ENCODE data around the gene RDH13. TPM values are rescaled to one million over a fixed set of nuclear protein-coding genes. Genes with fewer than 3 reads are reported as not detected.
"Not testable (repeated sequence)": the region's sequence is repeated elsewhere in the genome, so short reads cannot be mapped to it uniquely, and the experiment has no call there.

Gene RDH13
- polyA plus RNA-seq, 1 donor, result 22.0 TPM

- DNase-seq, result no peak
These were observed 15.8 kb downstream of the RDH13 start for GRCh38 chr19:55046975-55047622.

GRCh38 chr19:55044771-55045716 is 17.9 kb downstream of the RDH13 start:
- no peak for DNase-seq

DNA sequence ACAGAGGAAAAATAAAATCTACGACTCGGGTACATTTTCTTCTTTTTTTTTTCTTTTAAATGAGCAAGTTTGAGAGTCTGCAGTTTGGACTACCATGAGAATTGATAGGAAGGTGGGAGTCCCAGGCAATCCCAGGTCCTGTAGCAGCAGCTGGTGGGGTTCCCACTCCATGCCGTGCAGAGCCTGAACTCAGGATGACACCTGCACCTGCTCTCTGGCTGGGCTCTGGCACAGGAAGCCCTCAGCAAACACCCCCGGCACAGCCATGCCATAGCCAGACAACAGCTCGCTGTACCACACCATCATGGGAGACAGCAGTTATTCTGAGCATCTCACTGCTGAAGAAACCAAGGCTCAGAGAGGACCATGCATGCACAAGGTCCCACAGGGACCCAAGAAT is 18.7 kb downstream of the RDH13 start:
- no peak for DNase-seq

- DNase-seq, result no peak
These were observed 20.3 kb downstream of the RDH13 start for GRCh38 chr19:55042688-55043087.

DNA sequence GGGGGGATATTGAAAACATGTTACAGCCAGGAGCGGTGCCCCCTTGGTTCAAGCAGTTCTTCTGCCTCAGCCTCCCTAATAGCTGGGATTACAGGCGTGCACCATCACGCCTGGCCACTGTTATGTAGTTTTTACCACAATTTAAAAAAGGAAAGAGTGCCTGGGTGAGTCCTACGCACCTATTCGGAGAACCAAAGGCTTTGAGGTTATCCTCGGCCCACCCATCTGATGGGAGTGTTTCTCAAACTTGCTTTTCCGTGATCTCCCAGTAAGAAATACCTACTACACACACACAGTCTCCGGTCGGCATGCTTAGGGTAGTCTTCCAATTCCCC is 20.6 kb downstream of the RDH13 start:
- no peak for DNase-seq

GRCh38 chr19:55041627-55042343 is 21.2 kb downstream of the RDH13 start:
- DNase-seq, result no peak

DNA sequence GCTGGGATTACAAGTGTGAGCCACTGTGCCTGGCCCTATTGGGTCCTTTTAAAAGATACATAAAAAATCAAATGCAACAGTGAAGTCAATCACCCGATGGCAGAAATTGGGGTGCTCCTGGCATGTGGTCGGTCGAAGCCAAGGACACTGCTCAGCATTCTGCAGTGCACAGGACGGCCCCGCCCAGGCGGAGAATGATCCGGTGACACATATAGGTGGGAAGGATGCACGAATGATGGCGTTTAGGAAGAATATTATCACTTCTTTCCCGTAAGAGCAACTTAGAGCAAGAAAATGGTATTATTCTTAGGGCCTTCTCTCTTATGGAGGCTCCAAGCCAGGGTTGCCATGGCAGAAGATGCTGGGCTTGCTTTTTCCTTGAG is 21.7 kb downstream of the RDH13 start:
- no peak for DNase-seq

DNA sequence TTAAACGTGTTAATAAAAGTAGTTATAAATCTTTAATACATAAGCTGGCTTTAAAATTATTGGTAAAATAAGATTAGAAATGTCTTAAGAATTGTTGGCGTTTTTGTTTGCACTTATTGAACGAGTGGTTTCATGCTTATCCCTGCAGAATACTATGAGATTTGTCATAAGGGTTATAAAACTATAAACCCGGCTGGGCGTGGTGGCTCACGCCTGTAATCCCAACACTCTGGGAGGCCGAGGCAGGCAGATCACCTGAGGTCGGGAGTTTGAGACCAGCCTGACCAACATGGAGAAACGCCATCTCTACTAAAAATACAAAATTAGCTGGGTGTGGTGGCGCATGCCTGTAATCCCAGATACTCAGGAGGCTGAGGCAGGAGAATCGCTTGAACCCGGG is 22.3 kb downstream of the RDH13 start:
- DNase-seq, result not testable (repeated sequence)

- not testable (repeated sequence) for DNase-seq
These were observed 25.3 kb downstream of the RDH13 start for GRCh38 chr19:55037603-55038002.

- DNase-seq, result no peak
These were observed 26.9 kb downstream of the RDH13 start for GRCh38 chr19:55036058-55036457.

GRCh38 chr19:55034751-55035150 is 28.2 kb downstream of the RDH13 start:
- DNase-seq, result no peak

GRCh38 chr19:55032976-55033643 is 29.8 kb downstream of the RDH13 start:
- DNase-seq, result not testable (repeated sequence)

DNA sequence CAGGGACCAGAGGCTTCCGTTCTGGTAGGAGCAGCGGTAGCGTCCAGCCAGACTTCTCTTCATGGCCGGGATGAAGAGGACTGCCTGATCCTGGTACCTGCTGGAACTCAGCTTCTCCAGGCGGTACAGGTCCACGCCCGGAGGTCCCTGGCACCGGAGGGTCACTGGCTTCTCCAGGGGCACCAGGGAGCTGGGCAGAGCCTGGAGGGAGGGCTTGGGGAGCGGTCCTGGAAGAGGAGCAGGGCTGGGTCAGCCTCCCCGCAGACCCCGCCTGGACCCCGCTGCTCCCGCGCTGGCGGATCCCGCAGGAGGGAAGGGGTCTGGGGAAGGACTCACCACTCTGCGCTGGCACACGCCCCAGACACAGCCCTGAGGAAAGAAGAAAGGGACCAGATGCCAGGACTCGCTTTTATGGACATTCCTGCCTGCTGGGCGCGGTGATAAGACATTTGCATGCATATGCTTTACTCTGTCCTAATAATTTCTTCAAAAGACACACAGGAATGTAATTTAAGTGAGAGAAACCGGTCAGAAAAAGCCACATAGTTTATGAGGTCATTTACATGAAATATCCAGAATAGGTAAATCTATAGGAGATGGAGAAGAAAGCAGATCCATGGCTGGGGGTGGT is 30.7 kb downstream of the RDH13 start:
- DNase-seq, result no peak

DNA sequence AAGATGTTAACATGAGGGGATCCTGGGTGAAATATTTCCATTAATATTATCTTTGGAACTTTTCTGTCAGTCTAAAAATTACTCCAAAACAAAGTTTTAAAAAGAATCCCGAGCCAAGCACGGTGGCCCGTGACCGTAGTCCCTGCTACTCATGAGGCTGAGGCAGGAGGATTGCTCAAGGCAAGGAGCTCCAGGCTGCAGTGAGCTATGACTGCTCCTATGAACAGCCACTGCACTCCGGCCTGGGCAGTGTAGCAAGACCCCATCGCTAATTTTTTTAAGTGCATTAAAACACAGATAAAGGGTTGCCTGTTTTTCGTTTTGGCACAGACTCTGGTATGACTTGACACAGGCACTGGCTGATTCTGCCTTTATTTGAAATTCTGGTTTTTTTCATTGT is 31.8 kb downstream of the RDH13 start:
- no peak for DNase-seq

- no peak for DNase-seq
These were observed 34.2 kb downstream of the RDH13 start for GRCh38 chr19:55028757-55029156.

DNA sequence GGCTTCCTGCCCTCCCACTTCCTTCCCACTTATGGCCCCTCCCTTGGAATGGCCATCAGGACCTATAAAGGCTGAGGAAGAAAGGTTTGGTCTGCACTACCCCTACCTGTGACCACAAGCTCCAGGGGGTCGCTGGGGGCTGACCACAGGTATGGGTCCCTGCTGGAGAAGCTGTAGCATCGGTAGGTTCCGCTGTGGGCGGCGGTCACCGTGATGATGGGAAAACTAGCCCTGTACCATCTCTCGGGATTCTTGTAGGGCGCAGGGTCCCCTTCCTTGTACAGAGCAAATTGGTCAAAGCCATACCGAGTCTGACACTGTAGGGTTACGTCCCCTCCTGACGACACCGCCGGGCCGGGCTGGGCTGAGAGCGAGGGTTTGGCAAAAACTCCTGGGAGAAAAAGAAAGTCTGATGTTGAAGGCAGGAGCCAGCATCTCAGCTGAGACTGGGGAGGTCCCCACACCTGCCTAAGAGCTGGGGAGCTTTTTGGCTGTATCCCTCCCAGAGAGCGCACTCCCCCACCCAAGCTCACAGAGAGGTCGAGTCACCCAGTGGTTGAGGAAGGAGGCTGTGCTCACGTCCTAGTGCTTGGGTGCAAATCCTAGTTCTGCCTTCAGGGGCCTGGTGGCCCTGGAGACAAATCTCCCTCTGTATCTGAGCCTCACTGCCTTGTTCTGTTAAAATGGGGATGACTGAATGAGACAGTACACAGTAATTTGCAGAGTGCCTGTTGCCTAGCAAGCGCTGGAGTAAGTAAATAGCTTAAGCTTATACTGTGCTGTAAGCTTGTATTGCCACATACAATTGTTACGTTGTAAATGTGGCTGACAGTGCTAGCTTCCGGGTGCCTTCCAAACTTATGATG is 35.2 kb downstream of the RDH13 start:
- DNase-seq, result no peak

DNA sequence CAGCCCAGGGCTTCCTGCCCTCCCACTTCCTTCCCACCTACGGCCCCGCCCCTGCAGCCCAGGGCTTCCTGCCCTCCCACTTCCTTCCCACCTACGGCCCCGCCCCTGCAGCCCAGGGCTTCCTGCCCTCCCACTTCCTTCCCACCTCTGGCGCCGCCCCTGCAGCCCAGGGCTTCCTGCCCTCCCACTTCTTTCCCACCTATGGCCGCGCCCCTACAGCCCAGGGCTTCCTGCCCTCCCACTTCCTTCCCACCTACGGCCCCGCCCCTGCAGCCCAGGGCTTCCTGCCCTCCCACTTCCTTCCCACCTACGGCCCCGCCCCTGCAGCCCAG is 35.8 kb downstream of the RDH13 start:
- DNase-seq, result not testable (repeated sequence)

DNA sequence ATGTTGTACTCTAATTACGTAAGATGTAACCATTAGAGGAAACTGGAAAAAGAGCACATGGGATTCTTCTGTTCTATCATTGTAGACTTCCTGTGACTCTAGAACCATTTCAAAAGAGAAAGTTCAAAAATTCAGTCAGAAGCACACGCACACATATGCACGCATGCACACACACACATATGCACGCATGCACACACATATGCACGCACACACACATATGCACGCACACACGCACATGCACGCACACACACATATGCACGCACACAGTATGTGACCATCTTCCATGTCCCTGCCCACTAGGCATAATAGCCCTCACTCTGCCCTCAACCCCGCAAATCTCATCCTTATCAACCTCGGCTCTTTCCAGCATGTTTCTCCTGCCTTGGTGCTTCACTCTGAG is 38.8 kb downstream of the RDH13 start:
- DNase-seq, result no peak

DNA sequence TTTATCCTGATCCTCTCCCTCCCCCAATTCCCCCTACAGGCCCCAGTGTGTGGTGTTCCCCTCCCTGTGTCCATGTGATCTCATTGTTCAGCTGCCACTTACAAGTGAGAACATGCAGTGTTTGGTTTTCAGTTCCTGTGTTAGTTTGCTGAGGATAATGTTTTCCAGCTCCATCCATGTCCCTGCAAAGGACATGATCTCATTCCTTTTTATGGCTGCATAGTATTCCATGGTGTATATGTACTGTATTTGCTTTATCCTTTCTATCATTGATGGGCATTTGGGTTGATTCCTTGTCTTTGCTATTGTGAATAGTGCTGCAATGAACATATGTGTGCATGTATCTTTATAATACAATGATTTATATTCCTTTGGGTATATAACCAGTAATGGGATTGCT is 42.6 kb downstream of the RDH13 start:
- DNase-seq, result not testable (repeated sequence)

DNA sequence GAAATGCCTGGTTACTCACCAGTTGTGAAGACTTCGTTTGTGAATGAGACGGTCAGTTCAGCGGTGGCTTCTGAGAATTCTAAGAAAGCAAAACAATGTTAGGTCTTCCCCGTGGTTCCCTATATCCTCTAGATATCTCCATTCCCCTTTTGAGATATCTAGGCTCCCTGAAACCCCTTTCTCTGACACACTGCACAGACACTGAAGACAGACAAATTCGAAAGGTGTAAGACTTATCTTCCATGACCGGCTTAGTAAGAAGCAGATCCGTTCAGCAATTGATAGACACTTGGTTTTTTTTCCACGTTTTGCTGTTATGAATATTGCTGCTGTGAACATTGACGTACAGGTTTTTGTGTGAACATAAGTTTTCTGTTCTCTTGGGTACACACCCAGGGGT is 44.3 kb downstream of the RDH13 start:
- no peak for DNase-seq

DNA sequence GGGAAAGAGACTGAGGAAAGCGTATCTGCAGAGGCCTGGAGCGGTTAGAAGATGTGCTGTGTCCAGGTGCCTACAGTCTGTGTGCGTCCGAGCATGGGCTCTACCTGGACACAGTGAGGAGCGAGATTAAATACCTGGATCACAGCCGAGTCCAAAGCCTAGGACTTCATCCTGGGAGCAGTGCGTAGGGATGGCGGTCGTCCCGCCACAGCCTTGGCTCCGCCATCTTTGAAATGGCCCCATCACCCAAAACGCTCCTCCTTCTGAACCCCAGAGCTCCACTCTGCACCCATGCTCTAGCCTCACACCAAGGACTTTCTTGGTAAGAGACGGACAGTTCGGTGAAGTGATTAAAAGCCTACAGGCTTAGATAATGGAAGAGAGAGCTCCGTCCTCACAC is 44.7 kb downstream of the RDH13 start:
- no peak for DNase-seq
